Osteoblast (primary cell): ENCODE measurements around the gene EXOC3. TPM values are rescaled to one million over a fixed set of nuclear protein-coding genes. Genes with fewer than 3 reads are reported as not detected.

Experiments
- DNase-seq: peaks from one replicate; pipeline ENCODE4 v3.0.0; 2011; ENCODE audit warnings: low spot score, mixed read lengths; ENCODE audit not compliant: insufficient read length; ENCODE audit errors: missing footprints
- H2AFZ ChIP-seq: 2 replicates; pipeline ENCODE4 v1.6.0; 2011; ENCODE audit warnings: mild to moderate bottlenecking, low read length
- H3K27ac ChIP-seq: 2 replicates; pipeline ENCODE4 v1.5.1; 2011; ENCODE audit warnings: mild to moderate bottlenecking, low read depth, low read length, moderate library complexity
- H3K27me3 ChIP-seq: 2 replicates; pipeline ENCODE4 v1.6.0; 2012; ENCODE audit warnings: mild to moderate bottlenecking, control low read depth, inconsistent platforms, low read length, moderate library complexity; ENCODE audit not compliant: insufficient read depth
- H3K36me3 ChIP-seq: 2 replicates; pipeline ENCODE4 v1.5.1; 2011; ENCODE audit warnings: mild to moderate bottlenecking, low read length, control low read depth, moderate library complexity; ENCODE audit not compliant: insufficient read depth
- H3K4me1 ChIP-seq: 2 replicates; pipeline ENCODE4 v1.5.1; 2011; ENCODE audit warnings: mild to moderate bottlenecking, low read length, control low read depth, moderate library complexity; ENCODE audit not compliant: insufficient read depth
- H3K4me2 ChIP-seq: 2 replicates; pipeline ENCODE4 v1.6.0; 2011; ENCODE audit warnings: mild to moderate bottlenecking, low read length; ENCODE audit not compliant: insufficient read depth
- H3K4me3 ChIP-seq: fragments of 200-600 bp; sonication (generic); 3 replicates; pipeline ENCODE4 v1.5.1; 2012; ENCODE audit warnings: mild to moderate bottlenecking, low read length, inconsistent platforms; ENCODE audit not compliant: insufficient read depth
- H3K79me2 ChIP-seq: 2 replicates; pipeline ENCODE4 v1.6.0; 2012; ENCODE audit warnings: mild to moderate bottlenecking, low read length, control low read depth, inconsistent platforms; ENCODE audit not compliant: insufficient read depth
- H3K9me3 ChIP-seq: 2 replicates; pipeline ENCODE4 v1.5.1; 2011; ENCODE audit warnings: low read depth, low read length, control low read depth
- H4K20me1 ChIP-seq: 2 replicates; pipeline ENCODE4 v1.6.0; 2012; ENCODE audit warnings: mild to moderate bottlenecking, low read length, control low read depth; ENCODE audit not compliant: insufficient read depth
- total RNA-seq: library from RNA; depleted of rRNA; stranded (reverse); fragments of >200 nt; gene quantifications from 2 replicates; pipeline ENCODE4 v1.2.3, GENCODE V29; 2012
- TF ChIP-seq, protein P1 (sequence below): IDR thresholded peaks from 2 replicates; pipeline ENCODE4 v1.5.1; 2011; ENCODE audit warnings: mild to moderate bottlenecking, low read depth, low read length, moderate library complexity; ENCODE audit errors: extremely low read depth

EXOC3 gene
- total RNA-seq, 1 donor: 49.2 TPM

DNA sequence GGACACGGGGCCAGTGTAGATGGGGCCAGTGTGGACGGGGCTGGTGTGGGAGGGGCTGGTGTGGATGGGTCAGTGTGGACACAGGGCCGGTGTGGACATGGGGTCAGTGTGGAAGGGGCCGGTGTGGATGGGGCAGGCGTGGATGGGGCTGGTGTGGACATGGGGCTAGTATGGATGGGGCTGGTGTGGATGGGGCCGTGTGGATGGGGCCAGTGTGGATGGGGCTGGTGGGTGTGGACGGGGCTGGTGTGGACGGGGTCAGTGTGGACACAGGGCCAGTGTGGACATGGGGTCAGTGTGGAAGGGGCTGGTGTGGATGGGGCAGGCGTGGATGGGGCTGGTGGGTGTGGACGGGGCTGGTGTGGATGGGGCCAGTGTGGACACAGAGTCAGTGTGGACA lies 57.5 kb downstream of the EXOC3 start:
- TF ChIP-seq, protein P1, sequence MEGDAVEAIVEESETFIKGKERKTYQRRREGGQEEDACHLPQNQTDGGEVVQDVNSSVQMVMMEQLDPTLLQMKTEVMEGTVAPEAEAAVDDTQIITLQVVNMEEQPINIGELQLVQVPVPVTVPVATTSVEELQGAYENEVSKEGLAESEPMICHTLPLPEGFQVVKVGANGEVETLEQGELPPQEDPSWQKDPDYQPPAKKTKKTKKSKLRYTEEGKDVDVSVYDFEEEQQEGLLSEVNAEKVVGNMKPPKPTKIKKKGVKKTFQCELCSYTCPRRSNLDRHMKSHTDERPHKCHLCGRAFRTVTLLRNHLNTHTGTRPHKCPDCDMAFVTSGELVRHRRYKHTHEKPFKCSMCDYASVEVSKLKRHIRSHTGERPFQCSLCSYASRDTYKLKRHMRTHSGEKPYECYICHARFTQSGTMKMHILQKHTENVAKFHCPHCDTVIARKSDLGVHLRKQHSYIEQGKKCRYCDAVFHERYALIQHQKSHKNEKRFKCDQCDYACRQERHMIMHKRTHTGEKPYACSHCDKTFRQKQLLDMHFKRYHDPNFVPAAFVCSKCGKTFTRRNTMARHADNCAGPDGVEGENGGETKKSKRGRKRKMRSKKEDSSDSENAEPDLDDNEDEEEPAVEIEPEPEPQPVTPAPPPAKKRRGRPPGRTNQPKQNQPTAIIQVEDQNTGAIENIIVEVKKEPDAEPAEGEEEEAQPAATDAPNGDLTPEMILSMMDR: no peak
- no peak for DNase-seq
- Histone ChIP-seq H3K4me3 (no peak overlapping the region), H3K27me3 (peaks cover 41% of the 10 kb centered on the region), H3K4me2 (no peak overlapping the region), H3K27ac (no peak overlapping the region), H3K36me3 (no peaks in the 10 kb centered on the region), H3K79me2 (no peaks in the 10 kb centered on the region), H3K4me1 (peaks cover 11% of the 10 kb centered on the region), H2AFZ (no peak overlapping the region), H4K20me1 (no peaks in the 10 kb centered on the region), H3K9me3 (no peaks in the 10 kb centered on the region)

- H3K36me3 ChIP-seq: no peaks in the 10 kb centered on the region
- peaks cover 40% of the 10 kb centered on the region for H3K27me3 ChIP-seq
- H4K20me1 ChIP-seq: no peaks in the 10 kb centered on the region
Measured at GRCh38 chr5:501105-501830, 58.3 kb downstream of the EXOC3 start.

GRCh38 chr5:501831-502184 lies 58.8 kb downstream of the EXOC3 start:
- peak; percentile 91 for DNase-seq
- no peaks in the 10 kb centered on the region for H3K79me2 ChIP-seq
- no peaks in the 10 kb centered on the region for H3K9me3 ChIP-seq
- H3K4me1 ChIP-seq: peaks cover 11% of the 10 kb centered on the region
- H3K27me3 ChIP-seq: peaks cover 37% of the 10 kb centered on the region
- no peaks in the 10 kb centered on the region for H3K36me3 ChIP-seq
- H3K4me3 ChIP-seq: peak overlapping the region; percentile 42
- peak overlapping the region; percentile 56 for H3K4me2 ChIP-seq
- peak overlapping the region; percentile 35 for H2AFZ ChIP-seq
- TF ChIP-seq, protein P1: no peak
- no peak overlapping the region for H3K27ac ChIP-seq
- H4K20me1 ChIP-seq: no peaks in the 10 kb centered on the region

More at GRCh38 chr5:501105-501830, 58.3 kb downstream of the EXOC3 start:
- Histone ChIP-seq H3K9me3 (no peaks in the 10 kb centered on the region), H3K4me1 (peaks cover 11% of the 10 kb centered on the region), H3K4me2 (peak overlapping the region; percentile 56), H2AFZ (peak overlapping the region; percentile 35), H3K27ac (no peak overlapping the region), H3K79me2 (no peaks in the 10 kb centered on the region), H3K4me3 (peak overlapping the region; percentile 42)
- peak; percentile 91 for DNase-seq
- TF ChIP-seq, protein P1: no peak

DNA sequence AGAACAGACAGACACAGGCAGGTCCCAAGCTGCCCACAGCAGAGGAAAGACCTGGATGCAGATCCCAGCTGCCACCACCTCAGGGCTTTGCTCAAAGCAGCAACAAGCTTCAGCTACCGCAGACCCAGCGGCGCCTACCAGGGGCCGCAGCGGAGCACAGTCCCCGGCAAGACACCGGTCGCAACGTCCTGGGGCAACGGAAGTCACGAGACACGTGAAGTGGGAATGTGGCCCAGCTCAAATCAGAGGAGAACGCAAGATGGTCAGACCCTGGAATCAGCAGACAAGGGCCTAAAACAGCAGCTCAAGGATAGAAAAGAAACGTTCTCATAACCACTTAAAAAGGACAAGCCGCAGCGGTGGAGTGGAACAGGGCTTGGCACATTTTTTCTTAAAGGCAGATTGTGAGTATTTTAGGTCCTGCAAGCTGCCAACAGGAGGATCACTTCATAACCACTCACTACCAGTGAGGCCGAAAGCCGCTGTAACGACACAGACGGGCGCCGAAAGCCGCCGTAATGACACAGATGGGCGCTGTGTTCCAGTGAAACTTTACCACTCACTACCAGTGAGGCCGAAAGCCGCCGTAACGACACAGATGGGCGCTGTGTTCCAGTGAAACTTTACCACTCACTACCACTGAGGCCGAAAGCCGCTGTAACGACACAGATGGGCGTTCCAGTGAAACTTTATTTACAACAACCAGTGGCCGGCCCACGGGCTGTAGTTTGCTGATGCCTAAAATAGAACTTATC lies 59.5 kb downstream of the EXOC3 start:
- Histone ChIP-seq H3K27me3 (peaks cover 37% of the 10 kb centered on the region), H3K4me1 (peaks cover 11% of the 10 kb centered on the region), H3K9me3 (no peaks in the 10 kb centered on the region), H3K27ac (no peak overlapping the region), H3K4me3 (no peak overlapping the region), H2AFZ (no peak overlapping the region), H3K36me3 (no peaks in the 10 kb centered on the region), H3K4me2 (peak overlapping the region; percentile 56), H3K79me2 (no peaks in the 10 kb centered on the region), H4K20me1 (no peaks in the 10 kb centered on the region)
- DNase-seq: peak; percentile 89
- TF ChIP-seq, protein P1: no peak
